Liver (tissue), 3 donors: ENCODE measurements around the gene PLAAT4.

Experiments used
- CTCF ChIP-seq: fragments of 150-350 bp; IDR thresholded peaks from 2 replicates; pipeline ENCODE4 v1.5.1; 2017; ENCODE audit warnings: improper control_type of control experiment, low read depth, low read length; ENCODE audit not compliant: missing input control
- FOXA1 ChIP-seq: IDR thresholded peaks from 2 replicates; pipeline ENCODE4 v1.6.1; 2016; ENCODE audit warnings: antibody characterized with exemption
- HNF4A ChIP-seq, 2 donors: conservative IDR thresholded peaks; 2 replicates each; pipeline ENCODE4 v1.6.1; 2016; ENCODE audit warnings: antibody characterized with exemption in 2 of 2, mild to moderate bottlenecking in 2 of 2
- JUND ChIP-seq, 2 donors: IDR thresholded peaks; 2 replicates each; pipeline ENCODE4 v1.6.1; 2016; ENCODE audit warnings: antibody characterized with exemption in 2 of 2
- MAX ChIP-seq: IDR thresholded peaks from 2 replicates; pipeline ENCODE4 v1.6.1; 2016; ENCODE audit warnings: antibody characterized with exemption
- RAD21 ChIP-seq, 2 donors: IDR thresholded peaks; 2 replicates each; pipeline ENCODE4 v1.6.1; 2016; ENCODE audit warnings: antibody characterized with exemption in 2 of 2, mild to moderate bottlenecking in 2 of 2
- SP1 ChIP-seq: IDR thresholded peaks from 2 replicates; pipeline ENCODE4 v1.6.1; 2018; ENCODE audit warnings: antibody characterized with exemption, mild to moderate bottlenecking
- YY1 ChIP-seq: IDR thresholded peaks from 2 replicates; pipeline ENCODE4 v1.6.1; 2016; ENCODE audit warnings: antibody characterized with exemption, mild to moderate bottlenecking
- donor health status: healthy.
- donor health status: healthy.

DNA sequence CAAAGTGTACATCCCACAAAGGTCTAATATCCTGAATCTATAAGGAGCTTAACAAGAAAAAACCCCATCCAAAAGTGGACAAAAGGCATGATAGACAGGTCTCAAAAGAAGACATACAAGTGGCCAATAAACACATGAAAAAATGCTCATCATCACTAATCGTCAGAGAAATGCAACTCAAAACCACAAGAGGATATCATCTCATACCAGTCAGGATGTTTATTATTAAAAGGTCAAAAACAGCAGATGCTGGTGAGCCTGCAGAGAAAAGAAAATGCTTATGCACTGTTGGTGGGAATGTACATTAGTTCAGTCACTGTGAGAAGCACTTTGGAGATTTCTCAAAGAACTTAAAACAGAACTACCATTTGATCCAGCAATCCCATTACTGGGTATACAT lies 18.1 kb upstream of the PLAAT4 start:
- TF ChIP-seq SP1 (no peak), CTCF (no peak), JUND (IDR thresholded peaks at IDR 0.05) (no peak), RAD21 (IDR thresholded peaks at IDR 0.05) (no peak), YY1 (no peak), MAX (no peak), FOXA1 (no peak), HNF4A (conservative IDR thresholded peaks at IDR 0.05) (no peak)
